CD8-positive, alpha-beta memory T cell (primary cell): ENCODE data around the gene GTF3C5. TPM values are rescaled to one million over a fixed set of nuclear protein-coding genes. Genes with fewer than 3 reads are reported as not detected.
"Not testable (repeated sequence)": the region's sequence is repeated elsewhere in the genome, so short reads cannot be mapped to it uniquely, and the experiment has no call there.

Experiments used
- CTCF ChIA-PET: fragments of 350-600 bp; sonication (Branson Sonifier 250); formaldehyde crosslinking; loops from one replicate; lab custom pipeline; 2021; ENCODE audit warnings: antibody characterized with exemption; lab: Charles Lee
- POLR2A ChIA-PET: fragments of 350-600 bp; sonication (Branson Sonifier 250); formaldehyde crosslinking; loops from one replicate; lab custom pipeline; 2021; ENCODE audit warnings: antibody characterized with exemption; lab: Charles Lee
- DNase-seq, 5 donors: peaks; one replicate each; pipeline versions ENCODE4 v3.0.0 to v3.0.0-alpha.2; 2020 to 2022; ENCODE audit warnings: mixed read lengths in 1 of 5
- H3K27ac ChIP-seq: one replicate; pipeline ENCODE4 v1.7.0; 2013; ENCODE audit warnings: low read depth, mild to moderate bottlenecking, low read length, moderate library complexity
- H3K27me3 ChIP-seq: 2 replicates; pipeline ENCODE4 v1.7.0; 2013; ENCODE audit warnings: low read length, mild to moderate bottlenecking; ENCODE audit not compliant: insufficient read depth, poor library complexity, severe bottlenecking
- H3K36me3 ChIP-seq: 2 replicates; pipeline ENCODE4 v1.7.0; 2013; ENCODE audit warnings: mild to moderate bottlenecking, low read length, moderate library complexity; ENCODE audit not compliant: insufficient read depth
- H3K4me1 ChIP-seq: 2 replicates; pipeline ENCODE4 v1.7.0; 2013; ENCODE audit warnings: mild to moderate bottlenecking, low read length, moderate library complexity; ENCODE audit not compliant: insufficient read depth
- H3K4me3 ChIP-seq: 2 replicates; pipeline ENCODE4 v1.7.0; 2013; ENCODE audit warnings: mild to moderate bottlenecking, low read length
- H3K9me3 ChIP-seq: 2 replicates; pipeline ENCODE4 v1.7.0; 2013; ENCODE audit warnings: mild to moderate bottlenecking, low read length
- H3K27ac Mint-ChIP-seq, 8 donors: one replicate each; pipeline ENCODE4 v1.8.0; 2020 to 2021; ENCODE audit warnings: mixed read lengths in 8 of 8, mild to moderate bottlenecking in 6 of 8, inconsistent platforms in 3 of 8, moderate library complexity in 3 of 8
- H3K27me3 Mint-ChIP-seq, 2 donors: one replicate each; pipeline ENCODE4 v1.8.0; 2020 to 2021; ENCODE audit warnings: mixed read lengths in 2 of 2, mild to moderate bottlenecking in 1 of 2, moderate library complexity in 1 of 2
- H3K36me3 Mint-ChIP-seq, 3 donors: one replicate each; pipeline ENCODE4 v1.8.0; 2020 to 2021; ENCODE audit warnings: mixed read lengths in 3 of 3, inconsistent platforms in 1 of 3, mild to moderate bottlenecking in 1 of 3
- H3K4me1 Mint-ChIP-seq, 3 donors: one replicate each; pipeline ENCODE4 v1.8.0; 2020 to 2021; ENCODE audit warnings: mixed read lengths in 3 of 3, inconsistent platforms in 1 of 3, mild to moderate bottlenecking in 1 of 3
- H3K4me3 Mint-ChIP-seq, 7 donors: one replicate each; pipeline ENCODE4 v1.8.0; 2020 to 2021; ENCODE audit warnings: mixed read lengths in 7 of 7, mild to moderate bottlenecking in 6 of 7, moderate library complexity in 4 of 7, inconsistent platforms in 2 of 7
- H3K9me3 Mint-ChIP-seq, 5 donors: one replicate each; pipeline ENCODE4 v1.8.0; 2020 to 2022; ENCODE audit warnings: mixed read lengths in 5 of 5, mild to moderate bottlenecking in 3 of 5, moderate library complexity in 2 of 5, inconsistent platforms in 1 of 5
- polyA plus RNA-seq: library from polyadenylated mRNA; unstranded; fragments of 300-500 nt; fragmentation: Illumina TruSeq; gene quantifications from one replicate; pipeline ENCODE4 v1.2.3, GENCODE V29; 2021
- total RNA-seq, 2 experiments: library from RNA; stranded (reverse); gene quantifications; one replicate each; pipeline ENCODE4 v1.2.3, GENCODE V29; 2021

GTF3C5 gene
- total and polyA plus RNA-seq, 3 experiments from 2014 or later = 38.5 to 91.8 (median 87.8) TPM

- no peaks in the 10 kb centered on the region for H3K36me3 ChIP-seq
- Mint-ChIP-seq H3K36me3 (peaks cover 0 to 7% (median 3%) of the 10 kb centered on the region in 3 donors), H3K4me1 (no peaks in the 10 kb centered on the region), H3K27ac (peak overlapping the region in 1 of 8 donors; percentile 92), H3K27me3 (no peaks in the 10 kb centered on the region), H3K4me3 (no peak overlapping the region), H3K9me3 (peaks cover 2 to 10% (median 7%) of the 10 kb centered on the region in 5 donors)
- H3K27ac ChIP-seq = no peak overlapping the region
- DNase-seq = peak in 1 of 5 donors; percentile 23
- CTCF ChIA-PET = interaction anchor here (0.6 to 1.9 kb wide), 4 partner anchors 10 to 58 kb away, joined by 3 to 8 read pairs (median 4); no protein-coding TSS in a partner anchor
- POLR2A ChIA-PET = no interaction called here
- peaks cover 2% of the 10 kb centered on the region for H3K9me3 ChIP-seq
- no peaks in the 10 kb centered on the region for H3K27me3 ChIP-seq
- H3K4me1 ChIP-seq = no peaks in the 10 kb centered on the region
- no peak overlapping the region for H3K4me3 ChIP-seq
Measured at GRCh38 chr9:133090752-133091385, 60.1 kb downstream of the GTF3C5 start.

DNA sequence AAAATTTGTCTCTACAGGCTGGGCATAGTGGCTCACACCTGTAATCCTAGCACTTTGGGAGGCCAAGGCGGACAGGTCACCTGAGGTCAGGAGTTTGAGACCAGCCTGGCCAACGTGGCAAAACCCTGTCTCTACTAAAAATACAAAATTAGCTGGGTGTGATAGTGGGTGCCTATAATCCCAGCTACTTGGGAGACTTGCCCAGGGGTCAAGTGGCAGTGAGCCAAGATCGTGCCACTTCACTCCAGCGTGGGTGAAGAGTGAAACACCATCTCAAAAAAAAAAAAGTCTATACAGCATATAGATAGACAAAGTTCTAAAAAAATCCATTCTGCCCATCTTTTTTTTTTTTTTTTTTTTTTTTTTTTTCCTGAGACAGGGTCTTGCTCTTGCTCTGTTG is 63.6 kb downstream of the GTF3C5 start:
- H3K27me3 ChIP-seq, H3K27ac Mint-ChIP-seq, POLR2A ChIA-PET, H3K27me3 Mint-ChIP-seq, H3K4me3 ChIP-seq, H3K4me1 Mint-ChIP-seq, H3K27ac ChIP-seq, H3K4me1 ChIP-seq, H3K4me3 Mint-ChIP-seq, H3K9me3 ChIP-seq: not testable (repeated sequence)
- peaks cover 22% of the 10 kb centered on the region for H3K36me3 ChIP-seq
- CTCF ChIA-PET = interaction anchor here (1.2 to 3.5 kb wide), 3 partner anchors 24 to 53 kb away, joined by 5 to 14 read pairs (median 7); no protein-coding TSS in a partner anchor
- Mint-ChIP-seq H3K36me3 (peaks cover 9 to 34% (median 34%) of the 10 kb centered on the region in 3 donors), H3K9me3 (peaks cover 10 to 26% (median 16%) of the 10 kb centered on the region in 5 donors)
- peak in 1 of 5 donors; percentile 8 for DNase-seq

GRCh38 chr9:133094842-133095393 is 64.1 kb downstream of the GTF3C5 start:
- Histone ChIP-seq H3K4me1 (no peaks in the 10 kb centered on the region), H3K36me3 (peaks cover 27% of the 10 kb centered on the region), H3K27me3 (no peaks in the 10 kb centered on the region), H3K4me3 (no peak overlapping the region), H3K27ac (no peak overlapping the region), H3K9me3 (peaks cover 9% of the 10 kb centered on the region)
- H3K4me3 Mint-ChIP-seq = no peak overlapping the region
- H3K4me1 Mint-ChIP-seq = no peaks in the 10 kb centered on the region
- peak overlapping the region in 1 of 8 donors; percentile 7 for H3K27ac Mint-ChIP-seq
- ChIA-PET POLR2A (interaction anchor here (0.7 kb wide), 1 partner anchor 16 kb away, joined by 3 read pairs; no protein-coding TSS in a partner anchor), CTCF (interaction anchor here (1.2 to 3.5 kb wide), 3 partner anchors 23 to 53 kb away, joined by 5 to 14 read pairs (median 7); no protein-coding TSS in a partner anchor)
- DNase-seq = no peak
- no peaks in the 10 kb centered on the region for H3K27me3 Mint-ChIP-seq
- H3K36me3 Mint-ChIP-seq = peaks cover 10 to 40% (median 38%) of the 10 kb centered on the region in 3 donors
- peaks cover 10 to 26% (median 16%) of the 10 kb centered on the region in 5 donors for H3K9me3 Mint-ChIP-seq

DNA sequence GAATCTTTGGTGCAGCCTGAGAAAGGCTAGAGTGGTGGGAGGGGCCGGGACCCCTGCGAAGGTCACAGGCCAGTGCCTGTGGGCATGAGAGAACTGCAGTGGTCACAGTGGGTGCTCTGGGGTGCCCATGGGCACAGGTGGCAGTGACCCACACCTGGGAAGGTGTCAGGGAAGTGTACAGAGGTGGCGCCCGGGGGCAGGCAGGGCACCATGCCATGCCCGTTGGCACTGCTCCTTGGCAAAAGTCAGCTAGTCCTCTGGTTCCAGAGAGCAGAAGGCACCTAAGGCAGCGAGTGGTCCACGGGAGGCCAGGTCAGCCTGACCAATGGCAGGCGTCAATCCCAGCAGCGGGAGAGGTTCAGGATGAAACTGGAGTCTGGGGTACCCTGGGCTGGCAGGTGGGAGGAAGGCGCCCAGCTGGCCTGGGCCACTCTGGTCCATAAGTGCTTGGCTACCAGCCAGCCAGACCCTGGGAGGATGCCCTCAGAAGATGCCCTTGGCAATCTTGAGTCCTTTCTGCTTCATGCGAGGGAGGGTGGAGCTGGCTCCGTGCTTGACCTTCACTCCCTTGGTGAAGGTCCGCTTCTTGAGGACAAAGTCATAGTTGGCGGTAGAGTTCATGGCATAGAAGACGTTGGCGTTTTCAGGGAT is 67.4 kb downstream of the GTF3C5 start:
- Mint-ChIP-seq H3K4me1 (no peaks in the 10 kb centered on the region), H3K27ac (peak overlapping the region in 1 of 8 donors; percentile 38), H3K27me3 (no peaks in the 10 kb centered on the region), H3K4me3 (peak overlapping the region in 1 of 7 donors; percentile 61), H3K36me3 (peaks cover 15 to 72% (median 46%) of the 10 kb centered on the region in 3 donors), H3K9me3 (peaks cover 10 to 26% (median 17%) of the 10 kb centered on the region in 5 donors)
- Histone ChIP-seq H3K27ac (no peak overlapping the region), H3K27me3 (no peaks in the 10 kb centered on the region), H3K36me3 (peaks cover 60% of the 10 kb centered on the region), H3K4me3 (no peak overlapping the region), H3K9me3 (peaks cover 9% of the 10 kb centered on the region), H3K4me1 (no peaks in the 10 kb centered on the region)
- ChIA-PET POLR2A (no interaction called here), CTCF (interaction anchor here (1.4 to 25.9 kb wide), 2 partner anchors 11 to 50 kb away, joined by 3 to 521 read pairs; no protein-coding TSS in a partner anchor)
- DNase-seq = peak in 1 of 5 donors; percentile 30

DNA sequence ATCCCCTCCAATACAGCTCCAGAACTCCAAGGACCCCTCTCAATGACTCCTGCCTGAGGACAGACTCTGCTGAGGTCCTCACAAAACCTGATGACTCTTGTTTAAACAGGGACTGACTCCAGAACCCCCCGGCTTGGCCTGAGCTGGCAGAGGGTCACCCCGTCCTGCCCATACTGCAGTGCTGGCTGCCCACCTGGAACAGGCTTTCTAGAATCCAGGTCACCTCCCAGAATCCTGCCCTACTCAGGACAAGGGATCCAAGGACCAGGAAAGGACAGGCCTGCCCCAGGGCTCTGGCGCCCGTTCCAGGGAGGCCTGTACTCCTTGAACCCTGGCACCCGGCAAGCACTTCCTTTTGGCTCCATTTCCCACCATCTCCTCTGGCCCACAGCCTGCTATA is 68.1 kb downstream of the GTF3C5 start:
- no peaks in the 10 kb centered on the region for H3K27me3 Mint-ChIP-seq
- H3K4me3 ChIP-seq = no peak overlapping the region
- no peak for DNase-seq
- no peaks in the 10 kb centered on the region for H3K4me1 ChIP-seq
- H3K4me3 Mint-ChIP-seq = no peak overlapping the region
- peaks cover 10 to 26% (median 17%) of the 10 kb centered on the region in 5 donors for H3K9me3 Mint-ChIP-seq
- ChIA-PET CTCF (interaction anchor here (1.4 to 25.9 kb wide), 2 partner anchors 12 to 49 kb away, joined by 3 to 521 read pairs; no protein-coding TSS in a partner anchor), POLR2A (no interaction called here)
- H3K9me3 ChIP-seq = peaks cover 9% of the 10 kb centered on the region
- H3K27ac Mint-ChIP-seq = peak overlapping the region in 1 of 8 donors; percentile 38
- no peaks in the 10 kb centered on the region for H3K4me1 Mint-ChIP-seq
- peaks cover 66% of the 10 kb centered on the region for H3K36me3 ChIP-seq
- H3K27ac ChIP-seq = no peak overlapping the region
- no peaks in the 10 kb centered on the region for H3K27me3 ChIP-seq
- H3K36me3 Mint-ChIP-seq = peaks cover 15 to 76% (median 47%) of the 10 kb centered on the region in 3 donors

DNA sequence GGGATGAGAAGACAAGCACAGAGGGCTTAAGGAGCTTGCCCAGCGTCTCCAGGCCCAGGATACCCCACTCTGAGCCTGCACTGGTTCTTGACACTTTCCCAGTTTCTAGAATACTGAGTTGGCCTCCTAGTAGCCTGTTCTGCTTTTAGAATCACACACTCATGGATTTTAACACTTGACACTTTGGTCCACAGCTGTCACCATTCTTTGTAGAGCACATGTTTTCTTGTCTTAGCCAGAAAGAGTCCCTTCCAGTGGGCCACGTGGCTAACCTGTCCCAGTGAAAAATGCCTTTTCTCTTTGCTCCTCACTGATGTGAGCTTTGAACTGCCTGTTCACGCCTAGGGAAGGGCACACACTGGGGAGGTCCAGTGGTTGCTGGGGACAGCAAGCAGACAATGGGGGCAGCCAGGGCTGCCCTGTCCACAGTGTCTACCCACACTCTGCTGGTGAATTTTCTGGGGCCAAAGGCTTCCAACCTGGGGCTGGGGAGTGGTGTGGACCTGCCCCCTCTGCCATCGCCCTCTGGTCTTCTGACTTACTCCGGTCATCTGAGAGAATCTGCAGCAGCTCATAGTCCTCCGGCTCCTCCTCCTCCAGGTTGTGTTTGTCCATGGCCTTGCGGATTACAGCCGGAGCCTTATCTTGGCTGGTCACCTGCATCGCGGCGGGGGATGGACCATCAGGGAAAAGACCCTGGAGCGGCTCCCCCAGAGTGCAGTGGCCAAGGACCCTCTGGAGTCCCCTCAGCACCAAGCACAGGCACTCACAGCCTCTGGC is 69.1 kb downstream of the GTF3C5 start:
- H3K27ac ChIP-seq = no peak overlapping the region

More for the DNA sequence above, 69.1 kb downstream of the GTF3C5 start:
- peaks cover 9% of the 10 kb centered on the region for H3K9me3 ChIP-seq
- Mint-ChIP-seq H3K9me3 (peaks cover 10 to 25% (median 15%) of the 10 kb centered on the region in 5 donors), H3K4me3 (no peak overlapping the region), H3K36me3 (peaks cover 15 to 83% (median 46%) of the 10 kb centered on the region in 3 donors), H3K4me1 (no peaks in the 10 kb centered on the region), H3K27ac (no peak overlapping the region), H3K27me3 (no peaks in the 10 kb centered on the region)
- no peaks in the 10 kb centered on the region for H3K4me1 ChIP-seq
- H3K27me3 ChIP-seq = no peaks in the 10 kb centered on the region
- CTCF ChIA-PET = interaction anchor here (1.4 to 25.9 kb wide), 2 partner anchors 13 to 48 kb away, joined by 3 to 521 read pairs; no protein-coding TSS in a partner anchor
- peaks cover 75% of the 10 kb centered on the region for H3K36me3 ChIP-seq
- DNase-seq = peak in 1 of 5 donors; percentile 30
- no peak overlapping the region for H3K4me3 ChIP-seq
- POLR2A ChIA-PET = interaction anchor here (0.9 kb wide), 1 partner anchor 33 kb away, joined by 3 read pairs; no protein-coding TSS in a partner anchor
